ENCODE results near the gene RNASE13.

DNA sequence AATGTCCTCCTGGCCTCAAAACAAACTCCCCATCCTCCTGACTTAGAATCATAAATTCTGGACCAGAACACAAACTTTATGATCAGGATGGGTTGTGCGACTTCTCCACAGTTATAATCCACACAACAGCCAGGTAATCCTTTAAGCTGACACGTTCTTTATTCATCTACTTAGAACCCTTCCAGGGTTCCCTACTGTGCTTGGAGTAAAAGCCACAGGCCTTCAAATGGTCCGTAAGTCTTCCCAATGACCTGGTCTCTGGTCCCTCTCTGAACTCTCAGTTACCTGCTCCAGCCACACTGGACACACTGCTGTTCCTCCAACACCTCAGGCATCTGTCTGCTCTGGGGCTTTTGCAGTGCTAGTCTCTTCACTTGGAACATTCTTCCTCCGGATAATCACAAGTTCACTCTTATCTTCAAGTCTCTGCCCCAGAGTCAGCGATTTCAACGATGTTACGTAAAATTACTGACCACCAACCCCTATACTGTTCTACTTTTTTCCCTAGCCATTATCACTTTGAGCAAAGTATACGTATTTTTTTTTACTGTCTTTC lies 5.8 kb upstream of the RNASE13 start:
- TF ChIP-seq ARNTL (CRISPR knock-in tag; IDR thresholded peaks at IDR 0.05; ENCODE audit: borderline replicate concordance, low read depth) (no peak), ZFP3 (CRISPR knock-in tag; IDR thresholded peaks at IDR 0.05) (no peak), ZNF565 (CRISPR knock-in tag; conservative IDR thresholded peaks at IDR 0.05; ENCODE audit: low read depth) (no peak)

Data from SK-N-SH treated with all-trans-retinoic acid at 6 μM for 48 hours (cell line).